Measurements from ENCODE around the gene ZNF345. TPM values are rescaled to one million over a fixed set of nuclear protein-coding genes. Genes with fewer than 3 reads are reported as not detected.

Gene ZNF345
- polyA plus RNA-seq, 3 donors: 1.9 to 5.7 (median 2.2) TPM

- H3K27ac ChIP-seq (ENCODE audit: low read depth, low read length): peak within 1 kb of the TSS; percentile 35
- WGBS, 3 donors: 0 to 1% (median 0%) methylated on average over 57 of the region's 57 CpGs
Observed at GRCh38 chr19:36915992-36916830, 65.5 kb downstream of the ZNF345 start, which contains the start of the genes ZNF568 and ZNF829. ZNF568 (plus strand) TSS chr19:36916332; CDS start chr19:36922771, 6,439 bp downstream. ZNF829 (minus strand) TSS chr19:36916291; CDS start chr19:36915167, 1,124 bp downstream.

- no peak overlapping the region for H3K27ac ChIP-seq (ENCODE audit: low read depth, low read length)
- 17 to 60% (median 54%) methylated on average over 7 of the region's 7 CpGs for WGBS, 3 donors
Observed at GRCh38 chr19:36916991-36917390, 66.3 kb downstream of the ZNF345 start.

GRCh38 chr19:36918090-36918489 is 67.4 kb downstream of the ZNF345 start:
- WGBS, 3 donors: 94 to 96% (median 96%) methylated on average over 9 of the region's 9 CpGs
- no peak overlapping the region for H3K27ac ChIP-seq (ENCODE audit: low read depth, low read length)

Other genes starting within 250 kb of the ZNF345 start
- gene ZNF382, start 245.6 kb upstream of the ZNF345 start, polyA plus RNA-seq: 1 to 10 TPM in 2 of 3 donors, under 1 TPM in 1; 0.77 to 1.6 (median 1.6) TPM
- 1 to 10 TPM; 1.6 to 4.5 (median 2.0) TPM for gene ZNF461, start 184.0 kb upstream of the ZNF345 start, polyA plus RNA-seq
- gene ZNF567, start 163.3 kb upstream of the ZNF345 start, polyA plus RNA-seq: 1 to 10 TPM; 1.5 to 1.8 (median 1.8) TPM
- under 1 TPM; 0.31 to 0.45 (median 0.37) TPM for gene ZNF850, start 78.1 kb upstream of the ZNF345 start, polyA plus RNA-seq
- gene ZNF790, start 12.5 kb upstream of the ZNF345 start, polyA plus RNA-seq: 1 to 10 TPM; 1.3 to 2.8 (median 2.2) TPM
- gene ZNF829, start 65.4 kb downstream of the ZNF345 start, polyA plus RNA-seq: 1 to 10 TPM in 1 of 3 donors, under 1 TPM in 2; 0.67 to 1.6 (median 0.74) TPM
- 1 to 10 TPM; 2.4 to 8.4 (median 2.6) TPM for gene ZNF568, start 65.5 kb downstream of the ZNF345 start, polyA plus RNA-seq
- 1 to 10 TPM; 2.7 to 4.3 (median 4.0) TPM for gene ZNF420, start 227.6 kb downstream of the ZNF345 start, polyA plus RNA-seq